Gastroesophageal sphincter (tissue), 3 donors: ENCODE measurements around the gene MIPEP.

ENCODE experiments used
- POLR2A ChIP-seq, 2 donors: fragments of 450-650 bp; IDR thresholded peaks; one replicate each; pipeline ENCODE4 v1.6.1; 2017; ENCODE audit warnings: antibody characterized with exemption in 2 of 2, mild to moderate bottlenecking in 2 of 2, moderate library complexity in 1 of 2
- POLR2AphosphoS5 ChIP-seq: sonication (generic); formaldehyde crosslinking; IDR thresholded peaks from one replicate; pipeline ENCODE4 v1.6.1; 2017; ENCODE audit warnings: antibody characterized with exemption
- TF ChIP-seq, protein P1 (sequence below), 4 experiments: fragments of 200-600 bp in 2 of 4; fragments of 450-650 bp in 2 of 4; sonication (generic) in 1 of 4; IDR thresholded peaks; one replicate each; pipeline ENCODE4 v1.5.1; 2017 to 2019; ENCODE audit warnings: antibody characterized with exemption in 4 of 4, mild to moderate bottlenecking in 2 of 4, moderate library complexity in 2 of 4

DNA sequence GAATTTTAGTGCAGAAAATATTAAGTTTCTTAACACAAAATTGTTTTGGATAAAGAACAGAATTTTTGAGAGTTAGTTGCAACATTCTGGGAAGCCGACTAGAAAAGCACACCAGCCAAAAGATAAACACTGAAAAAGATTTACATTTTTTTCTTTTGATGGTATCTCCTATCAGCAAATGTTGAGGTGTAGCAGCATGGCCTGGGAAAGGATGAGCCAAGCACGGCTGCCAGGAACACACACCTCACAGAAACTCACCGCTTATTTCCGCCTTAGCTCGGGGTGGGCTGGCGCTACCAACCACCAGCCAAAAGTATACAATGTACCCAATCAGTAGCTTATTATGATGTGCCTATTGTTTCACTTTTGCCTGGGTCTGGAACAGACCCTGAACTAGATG lies 134.7 kb downstream of the MIPEP start:
- TF ChIP-seq POLR2A (IDR thresholded peaks at IDR 0.05), result no peak
- TF ChIP-seq, protein P1, sequence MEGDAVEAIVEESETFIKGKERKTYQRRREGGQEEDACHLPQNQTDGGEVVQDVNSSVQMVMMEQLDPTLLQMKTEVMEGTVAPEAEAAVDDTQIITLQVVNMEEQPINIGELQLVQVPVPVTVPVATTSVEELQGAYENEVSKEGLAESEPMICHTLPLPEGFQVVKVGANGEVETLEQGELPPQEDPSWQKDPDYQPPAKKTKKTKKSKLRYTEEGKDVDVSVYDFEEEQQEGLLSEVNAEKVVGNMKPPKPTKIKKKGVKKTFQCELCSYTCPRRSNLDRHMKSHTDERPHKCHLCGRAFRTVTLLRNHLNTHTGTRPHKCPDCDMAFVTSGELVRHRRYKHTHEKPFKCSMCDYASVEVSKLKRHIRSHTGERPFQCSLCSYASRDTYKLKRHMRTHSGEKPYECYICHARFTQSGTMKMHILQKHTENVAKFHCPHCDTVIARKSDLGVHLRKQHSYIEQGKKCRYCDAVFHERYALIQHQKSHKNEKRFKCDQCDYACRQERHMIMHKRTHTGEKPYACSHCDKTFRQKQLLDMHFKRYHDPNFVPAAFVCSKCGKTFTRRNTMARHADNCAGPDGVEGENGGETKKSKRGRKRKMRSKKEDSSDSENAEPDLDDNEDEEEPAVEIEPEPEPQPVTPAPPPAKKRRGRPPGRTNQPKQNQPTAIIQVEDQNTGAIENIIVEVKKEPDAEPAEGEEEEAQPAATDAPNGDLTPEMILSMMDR (IDR thresholded peaks at IDR 0.05), result no peak
- no peak for TF ChIP-seq POLR2AphosphoS5
